Measurements from ENCODE around the gene SASH1. TPM values are rescaled to one million over a fixed set of nuclear protein-coding genes. Genes with fewer than 3 reads are reported as not detected.

SASH1 gene
- polyA plus RNA-seq, 1 donor from 2014 or later, result 7.0 TPM

DNA sequence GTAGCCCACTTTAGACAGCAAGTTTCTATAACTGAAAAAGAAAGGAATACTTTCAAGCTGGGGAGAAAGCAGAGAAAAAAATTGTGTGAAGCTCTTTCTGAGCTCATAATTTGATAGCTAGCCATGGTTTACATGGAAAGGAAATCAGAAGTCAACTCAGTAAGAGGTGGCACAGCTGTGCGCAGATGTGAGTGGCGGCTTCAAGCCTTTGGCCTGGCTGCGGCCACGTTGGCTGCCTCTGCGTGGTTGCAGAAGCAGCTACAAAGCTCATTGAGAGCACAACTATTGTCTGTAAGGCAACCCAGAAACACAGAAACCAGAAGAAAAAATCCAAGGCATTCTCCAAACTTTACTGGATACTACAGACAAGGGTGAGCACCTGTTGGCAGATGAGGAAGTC lies 136.9 kb downstream of the SASH1 start:
- Histone ChIP-seq H2AFZ (ENCODE audit: low read depth, low read length) (no peak overlapping the region), H3K27me3 (ENCODE audit: insufficient read depth, low read depth, low read length) (no peaks in the 10 kb centered on the region), H3K9me2 (ENCODE audit: insufficient read depth, low read length) (no peaks in the 10 kb centered on the region), H3K4me2 (ENCODE audit: low read length) (no peak overlapping the region), H4K20me1 (ENCODE audit: insufficient read depth) (no peaks in the 10 kb centered on the region), H3K4me3 (ENCODE audit: low read length) (no peak overlapping the region), H3K27ac (ENCODE audit: low read length) (no peak overlapping the region), H3K79me2 (replicated peaks; ENCODE audit: insufficient read depth, low read length) (no peaks in the 10 kb centered on the region), H3K36me3 (ENCODE audit: insufficient read depth, low read length) (no peaks in the 10 kb centered on the region), H3K9ac (ENCODE audit: low read length) (no peak overlapping the region), H3F3A (ENCODE audit: insufficient read depth, low read length, poor library complexity, severe bottlenecking) (no peaks in the 10 kb centered on the region), H3K9me3 (ENCODE audit: low read length) (no peaks in the 10 kb centered on the region)
- TF ChIP-seq, protein P1, sequence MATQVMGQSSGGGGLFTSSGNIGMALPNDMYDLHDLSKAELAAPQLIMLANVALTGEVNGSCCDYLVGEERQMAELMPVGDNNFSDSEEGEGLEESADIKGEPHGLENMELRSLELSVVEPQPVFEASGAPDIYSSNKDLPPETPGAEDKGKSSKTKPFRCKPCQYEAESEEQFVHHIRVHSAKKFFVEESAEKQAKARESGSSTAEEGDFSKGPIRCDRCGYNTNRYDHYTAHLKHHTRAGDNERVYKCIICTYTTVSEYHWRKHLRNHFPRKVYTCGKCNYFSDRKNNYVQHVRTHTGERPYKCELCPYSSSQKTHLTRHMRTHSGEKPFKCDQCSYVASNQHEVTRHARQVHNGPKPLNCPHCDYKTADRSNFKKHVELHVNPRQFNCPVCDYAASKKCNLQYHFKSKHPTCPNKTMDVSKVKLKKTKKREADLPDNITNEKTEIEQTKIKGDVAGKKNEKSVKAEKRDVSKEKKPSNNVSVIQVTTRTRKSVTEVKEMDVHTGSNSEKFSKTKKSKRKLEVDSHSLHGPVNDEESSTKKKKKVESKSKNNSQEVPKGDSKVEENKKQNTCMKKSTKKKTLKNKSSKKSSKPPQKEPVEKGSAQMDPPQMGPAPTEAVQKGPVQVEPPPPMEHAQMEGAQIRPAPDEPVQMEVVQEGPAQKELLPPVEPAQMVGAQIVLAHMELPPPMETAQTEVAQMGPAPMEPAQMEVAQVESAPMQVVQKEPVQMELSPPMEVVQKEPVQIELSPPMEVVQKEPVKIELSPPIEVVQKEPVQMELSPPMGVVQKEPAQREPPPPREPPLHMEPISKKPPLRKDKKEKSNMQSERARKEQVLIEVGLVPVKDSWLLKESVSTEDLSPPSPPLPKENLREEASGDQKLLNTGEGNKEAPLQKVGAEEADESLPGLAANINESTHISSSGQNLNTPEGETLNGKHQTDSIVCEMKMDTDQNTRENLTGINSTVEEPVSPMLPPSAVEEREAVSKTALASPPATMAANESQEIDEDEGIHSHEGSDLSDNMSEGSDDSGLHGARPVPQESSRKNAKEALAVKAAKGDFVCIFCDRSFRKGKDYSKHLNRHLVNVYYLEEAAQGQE (IDR thresholded peaks at IDR 0.05; ENCODE audit: borderline replicate concordance), result no peak
- TF ChIP-seq POLR2AphosphoS5 (IDR thresholded peaks at IDR 0.05) (no peak), MXI1 (conservative IDR thresholded peaks at IDR 0.05; ENCODE audit: poor library complexity, severe bottlenecking) (no peak), RAD21 (conservative IDR thresholded peaks at IDR 0.05) (no peak), EZH2 (IDR thresholded peaks at IDR 0.05; ENCODE audit: borderline replicate concordance, insufficient read depth, low read length, poor library complexity, severe bottlenecking) (no peak)

DNA sequence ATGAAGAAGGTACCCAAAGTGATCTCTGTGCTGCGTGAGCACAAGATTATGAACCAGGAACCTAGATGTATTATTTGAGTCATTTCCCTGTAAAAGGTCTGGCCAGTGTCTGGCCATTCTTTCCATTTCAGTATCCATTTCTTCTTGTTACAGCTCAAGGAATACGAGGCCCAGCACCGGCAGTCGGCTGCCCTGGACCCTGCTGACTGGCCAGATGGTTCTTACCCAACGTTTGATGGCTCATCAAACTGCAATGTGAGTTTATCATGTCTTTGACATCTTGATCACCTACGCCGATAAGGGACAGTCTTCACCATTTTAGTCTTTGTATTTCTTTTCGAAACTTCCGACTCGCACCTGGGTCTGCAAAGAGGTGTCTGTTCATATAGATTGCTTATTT lies 144.8 kb downstream of the SASH1 start:
- Histone ChIP-seq H3K4me2 (ENCODE audit: low read length) (no peak overlapping the region), H3K9me3 (ENCODE audit: low read length) (no peaks in the 10 kb centered on the region), H3K4me3 (ENCODE audit: low read length) (no peak overlapping the region), H4K20me1 (ENCODE audit: insufficient read depth) (no peaks in the 10 kb centered on the region), H2AFZ (ENCODE audit: low read depth, low read length) (no peak overlapping the region), H3F3A (ENCODE audit: insufficient read depth, low read length, poor library complexity, severe bottlenecking) (no peaks in the 10 kb centered on the region), H3K36me3 (ENCODE audit: insufficient read depth, low read length) (no peaks in the 10 kb centered on the region), H3K9ac (ENCODE audit: low read length) (no peak overlapping the region), H3K9me2 (ENCODE audit: insufficient read depth, low read length) (no peaks in the 10 kb centered on the region), H3K27ac (ENCODE audit: low read length) (no peak overlapping the region), H3K27me3 (ENCODE audit: insufficient read depth, low read depth, low read length) (no peaks in the 10 kb centered on the region), H3K79me2 (replicated peaks; ENCODE audit: insufficient read depth, low read length) (no peaks in the 10 kb centered on the region)
- TF ChIP-seq EP300 (conservative IDR thresholded peaks at IDR 0.05; ENCODE audit: poor library complexity, severe bottlenecking) (no peak), EZH2 (IDR thresholded peaks at IDR 0.05; ENCODE audit: borderline replicate concordance, insufficient read depth, low read length, poor library complexity, severe bottlenecking) (no peak), POLR2AphosphoS5 (IDR thresholded peaks at IDR 0.05) (no peak), RAD21 (conservative IDR thresholded peaks at IDR 0.05) (no peak)

DNA sequence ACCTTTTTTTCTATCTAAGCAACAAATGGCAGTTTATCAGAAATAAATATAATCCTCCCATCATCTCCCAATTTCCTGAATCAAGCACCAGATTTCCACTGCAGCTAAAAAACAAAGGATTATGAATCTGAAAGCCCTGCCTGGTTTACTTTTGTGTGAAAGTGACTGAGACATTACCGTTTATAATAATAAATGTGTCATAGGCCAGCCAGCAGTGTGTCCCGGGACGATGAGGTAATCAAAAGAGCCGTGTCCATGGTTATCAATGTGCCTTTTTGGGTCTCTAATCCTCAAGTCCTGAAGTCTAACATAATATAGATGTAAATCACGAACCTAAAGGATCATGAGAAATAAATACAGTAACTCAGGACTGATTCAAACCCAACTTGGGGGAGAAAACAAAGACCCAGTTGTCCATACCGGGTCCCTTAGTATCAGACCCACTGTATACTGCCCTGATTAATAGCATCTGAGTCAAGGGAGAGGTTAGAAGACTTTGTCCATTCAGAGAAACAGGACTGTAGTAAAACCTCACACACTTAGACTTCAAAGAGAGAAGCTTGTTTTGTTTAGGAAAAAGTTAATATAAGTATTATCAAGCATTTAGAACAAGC lies 149.1 kb downstream of the SASH1 start:
- Histone ChIP-seq H3K27ac (ENCODE audit: low read length) (no peak overlapping the region), H3K9me3 (ENCODE audit: low read length) (no peaks in the 10 kb centered on the region), H3K4me2 (ENCODE audit: low read length) (no peak overlapping the region), H3K9ac (ENCODE audit: low read length) (no peak overlapping the region), H4K20me1 (ENCODE audit: insufficient read depth) (no peaks in the 10 kb centered on the region), H2AFZ (ENCODE audit: low read depth, low read length) (no peak overlapping the region), H3K79me2 (replicated peaks; ENCODE audit: insufficient read depth, low read length) (no peaks in the 10 kb centered on the region), H3K4me3 (ENCODE audit: low read length) (no peak overlapping the region), H3K27me3 (ENCODE audit: insufficient read depth, low read depth, low read length) (no peaks in the 10 kb centered on the region), H3K9me2 (ENCODE audit: insufficient read depth, low read length) (no peaks in the 10 kb centered on the region), H3F3A (ENCODE audit: insufficient read depth, low read length, poor library complexity, severe bottlenecking) (no peaks in the 10 kb centered on the region), H3K36me3 (ENCODE audit: insufficient read depth, low read length) (no peaks in the 10 kb centered on the region)
- no peak for TF ChIP-seq EP300 (conservative IDR thresholded peaks at IDR 0.05; ENCODE audit: poor library complexity, severe bottlenecking)
- TF ChIP-seq, protein P2, sequence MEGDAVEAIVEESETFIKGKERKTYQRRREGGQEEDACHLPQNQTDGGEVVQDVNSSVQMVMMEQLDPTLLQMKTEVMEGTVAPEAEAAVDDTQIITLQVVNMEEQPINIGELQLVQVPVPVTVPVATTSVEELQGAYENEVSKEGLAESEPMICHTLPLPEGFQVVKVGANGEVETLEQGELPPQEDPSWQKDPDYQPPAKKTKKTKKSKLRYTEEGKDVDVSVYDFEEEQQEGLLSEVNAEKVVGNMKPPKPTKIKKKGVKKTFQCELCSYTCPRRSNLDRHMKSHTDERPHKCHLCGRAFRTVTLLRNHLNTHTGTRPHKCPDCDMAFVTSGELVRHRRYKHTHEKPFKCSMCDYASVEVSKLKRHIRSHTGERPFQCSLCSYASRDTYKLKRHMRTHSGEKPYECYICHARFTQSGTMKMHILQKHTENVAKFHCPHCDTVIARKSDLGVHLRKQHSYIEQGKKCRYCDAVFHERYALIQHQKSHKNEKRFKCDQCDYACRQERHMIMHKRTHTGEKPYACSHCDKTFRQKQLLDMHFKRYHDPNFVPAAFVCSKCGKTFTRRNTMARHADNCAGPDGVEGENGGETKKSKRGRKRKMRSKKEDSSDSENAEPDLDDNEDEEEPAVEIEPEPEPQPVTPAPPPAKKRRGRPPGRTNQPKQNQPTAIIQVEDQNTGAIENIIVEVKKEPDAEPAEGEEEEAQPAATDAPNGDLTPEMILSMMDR (IDR thresholded peaks at IDR 0.05; ENCODE audit: poor library complexity, severe bottlenecking), result no peak
- no peak for TF ChIP-seq SMC3 (conservative IDR thresholded peaks at IDR 0.05; ENCODE audit: poor library complexity)
- no peak for TF ChIP-seq MXI1 (conservative IDR thresholded peaks at IDR 0.05; ENCODE audit: poor library complexity, severe bottlenecking)
- TF ChIP-seq EZH2 (IDR thresholded peaks at IDR 0.05; ENCODE audit: borderline replicate concordance, insufficient read depth, low read length, poor library complexity, severe bottlenecking), result no peak
- no peak for TF ChIP-seq TAF1 (IDR thresholded peaks at IDR 0.05; ENCODE audit: low read depth)
- no peak for TF ChIP-seq RAD21 (conservative IDR thresholded peaks at IDR 0.05)
- TF ChIP-seq POLR2AphosphoS5 (IDR thresholded peaks at IDR 0.05), result no peak
- TF ChIP-seq, protein P1 (IDR thresholded peaks at IDR 0.05; ENCODE audit: borderline replicate concordance), result no peak

All from neural cell (in vitro differentiated cells).